Sigmoid colon (tissue), 4 donors: ENCODE measurements around the gene DKK3.

Experiments used
- POLR2A ChIP-seq, 2 donors: fragments of 450-650 bp; IDR thresholded peaks; one replicate each; pipeline ENCODE4 v1.6.1; 2016; ENCODE audit warnings: antibody characterized with exemption in 2 of 2, mild to moderate bottlenecking in 2 of 2, moderate library complexity in 2 of 2
- POLR2AphosphoS5 ChIP-seq, 4 donors: sonication (generic); formaldehyde crosslinking; IDR thresholded peaks; one replicate each; pipeline ENCODE4 v1.6.1; 2017; ENCODE audit warnings: antibody characterized with exemption in 4 of 4

GRCh38 chr11:11952036-11952435 lies 56.4 kb downstream of the DKK3 start:
- TF ChIP-seq POLR2A (IDR thresholded peaks at IDR 0.05) (no peak), POLR2AphosphoS5 (IDR thresholded peaks at IDR 0.05) (no peak)
